GM23248 (cell line): ENCODE measurements around the gene XYLT2.
"Not testable (repeated sequence)": the region's sequence is repeated elsewhere in the genome, so short reads cannot be mapped to it uniquely, and the experiment has no call there.

Experiments
- EZH2 ChIP-seq: fragments of 200-600 bp; sonication (generic); IDR thresholded peaks from 2 replicates; pipeline ENCODE4 v1.6.1; 2018; ENCODE audit warnings: antibody characterized with exemption, mild to moderate bottlenecking; ENCODE audit not compliant: insufficient read depth, poor library complexity, severe bottlenecking
- EZH2phosphoT487 ChIP-seq: fragments of 200-600 bp; sonication (generic); IDR thresholded peaks from 2 replicates; pipeline ENCODE4 v1.6.1; 2018; ENCODE audit warnings: antibody characterized with exemption, moderate library complexity, mild to moderate bottlenecking, low read depth; ENCODE audit not compliant: insufficient read depth

DNA sequence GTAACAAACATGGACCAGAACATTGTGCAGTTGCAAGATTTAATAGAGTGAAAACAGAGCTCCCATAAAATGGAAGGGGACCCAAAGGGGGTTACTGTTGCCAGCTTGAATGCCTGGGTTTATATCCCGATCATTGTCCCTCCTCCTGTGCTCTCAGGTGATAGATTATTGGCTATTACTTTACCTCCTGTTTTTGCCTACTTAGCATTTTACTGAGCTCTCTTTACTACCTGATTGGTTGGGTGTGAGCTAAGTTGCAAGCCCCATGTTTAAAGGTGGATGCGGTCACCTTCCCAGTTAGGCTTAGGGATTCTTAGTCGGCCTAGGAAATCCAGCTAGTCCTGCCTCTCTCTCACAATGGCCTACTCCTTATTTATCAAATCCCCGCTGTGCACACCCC lies 59.4 kb downstream of the XYLT2 start:
- TF ChIP-seq EZH2, EZH2phosphoT487: not testable (repeated sequence)
